Epithelial cell of prostate (primary cell): ENCODE data around the gene CISD2.
"Not testable (repeated sequence)": the region's sequence is repeated elsewhere in the genome, so short reads cannot be mapped to it uniquely, and the experiment has no call there.

Source experiments
- DNase-seq: peaks from one replicate; pipeline ENCODE4 v3.0.0-alpha.2; 2011; ENCODE audit warnings: low read depth, low spot score
- H3K27ac ChIP-seq: fragments of 450-650 bp; 2 replicates; pipeline ENCODE4 v1.5.1; 2017; ENCODE audit warnings: mild to moderate bottlenecking

CISD2 gene

DNA sequence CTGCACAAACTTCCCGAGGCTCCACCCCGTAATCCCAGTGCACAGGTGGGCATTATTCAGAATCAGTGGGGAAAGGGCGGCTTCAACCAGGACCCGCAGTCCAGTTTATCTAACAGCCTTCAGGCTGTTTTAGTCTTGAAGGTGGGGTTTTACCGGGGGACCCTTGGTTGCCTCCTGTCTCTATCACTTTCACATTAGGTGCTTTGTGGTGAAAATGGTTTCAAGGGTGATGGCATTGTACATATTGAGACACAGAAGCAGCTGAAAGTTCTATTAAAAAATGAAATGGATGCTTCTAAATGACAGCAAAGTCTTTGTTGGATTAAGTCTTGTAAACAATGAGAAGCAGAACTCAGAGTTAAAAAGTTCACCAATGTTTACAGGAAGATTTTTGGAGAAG lies 27.8 kb downstream of the CISD2 start:
- not testable (repeated sequence) for DNase-seq

DNA sequence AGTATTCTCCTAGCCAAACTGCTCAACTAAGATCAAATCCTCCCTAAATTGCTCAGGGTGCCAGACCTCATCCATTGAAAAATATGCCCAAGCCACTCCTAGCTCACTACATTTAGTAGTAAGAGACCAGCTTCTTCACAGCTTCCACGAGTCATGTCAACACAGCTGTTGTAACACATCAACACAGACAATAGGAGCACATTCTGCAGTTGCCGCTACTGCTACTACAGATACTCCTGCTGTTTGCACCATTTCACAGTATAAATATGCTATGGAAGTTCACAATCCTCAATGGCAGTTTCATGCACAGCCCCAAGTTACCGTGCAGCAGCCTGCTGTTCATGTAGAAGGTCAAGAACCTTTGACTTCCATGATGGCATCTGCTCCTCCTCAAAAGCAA lies 28.8 kb downstream of the CISD2 start:
- DNase-seq, H3K27ac ChIP-seq: not testable (repeated sequence)

More for the DNA sequence above, 27.8 kb downstream of the CISD2 start:
- not testable (repeated sequence) for H3K27ac ChIP-seq

DNA sequence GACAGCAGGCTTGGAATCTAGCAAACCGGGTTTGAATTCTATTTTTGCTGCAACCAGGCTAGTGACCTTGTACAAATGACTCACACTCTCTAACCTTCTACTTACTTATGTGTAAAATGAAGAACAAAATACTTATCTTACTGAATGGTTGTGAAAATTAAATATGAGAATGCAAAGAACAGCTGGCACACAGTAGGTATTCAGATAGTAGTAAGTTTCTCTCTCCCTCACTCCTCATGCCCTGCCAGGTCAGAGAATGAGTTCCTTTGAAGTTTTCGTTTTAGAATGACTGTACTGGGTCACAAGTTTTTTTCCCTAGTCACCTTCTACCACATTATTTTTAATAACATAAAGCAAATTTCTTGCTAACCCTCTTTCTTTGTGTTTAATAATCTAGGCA lies 33.0 kb downstream of the CISD2 start:
- no peak for DNase-seq
- H3K27ac ChIP-seq: no peak overlapping the region

DNA sequence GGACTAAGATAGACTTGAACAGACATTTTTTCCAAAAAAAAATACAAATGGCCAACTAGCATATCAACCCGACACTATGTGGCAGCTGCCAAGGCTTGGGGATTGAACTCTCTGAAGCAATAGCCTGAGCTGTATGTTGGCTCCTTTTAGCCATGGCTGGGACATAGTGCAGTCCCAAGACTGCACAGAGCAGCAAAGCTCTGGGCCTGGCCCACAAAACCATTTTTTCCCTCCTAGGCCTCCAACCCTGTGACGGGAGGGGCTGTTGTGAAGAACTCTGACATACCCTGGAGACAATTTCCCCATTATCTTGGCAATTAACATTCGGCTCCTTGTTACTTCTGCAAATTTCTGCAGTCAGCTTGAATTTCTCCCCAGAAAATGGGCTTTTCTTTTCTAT lies 50.1 kb downstream of the CISD2 start:
- no peak overlapping the region for H3K27ac ChIP-seq
- no peak for DNase-seq

- not testable (repeated sequence) for DNase-seq
These were observed 50.9 kb downstream of the CISD2 start for GRCh38 chr4:102919697-102920096.

GRCh38 chr4:102935716-102936115 lies 66.9 kb downstream of the CISD2 start:
- DNase-seq: no peak
- H3K27ac ChIP-seq: no peak overlapping the region

More at GRCh38 chr4:102919697-102920096, 50.9 kb downstream of the CISD2 start:
- H3K27ac ChIP-seq: not testable (repeated sequence)

DNA sequence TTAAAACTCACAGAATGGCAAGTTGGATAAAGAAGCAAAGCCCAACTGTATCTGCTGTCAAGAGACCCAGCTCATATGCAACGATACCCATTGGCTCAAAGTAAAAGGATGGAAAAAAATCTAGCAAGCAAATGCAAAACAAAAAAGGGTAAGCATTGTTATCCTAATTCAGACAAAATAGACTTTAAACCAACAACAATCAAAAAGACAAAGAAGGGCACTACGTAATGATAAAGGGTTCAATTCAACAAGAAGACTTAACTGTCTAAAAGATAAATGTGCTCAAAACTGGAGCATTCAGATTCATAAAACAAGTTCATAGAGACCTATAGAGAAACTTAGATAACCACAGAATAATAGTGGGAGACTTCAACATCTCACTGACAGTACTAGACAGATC lies 69.3 kb downstream of the CISD2 start:
- not testable (repeated sequence) for H3K27ac ChIP-seq, DNase-seq
